Parathyroid adenoma (tissue), 2 donors: Measurements from ENCODE around the gene VAX1.
A peak's percentile ranks its signal among the peaks of the same experiment; 100 is the strongest.

Source experiments
- H2AFZ ChIP-seq: fragments of 300-600 bp; sonication (generic); one replicate; pipeline ENCODE4 v1.7.0; 2017; ENCODE audit warnings: antibody characterized with exemption, mild to moderate bottlenecking
- H3K27ac ChIP-seq: fragments of 300-600 bp; sonication (generic); one replicate; pipeline ENCODE4 v1.7.0; 2017
- H3K27me3 ChIP-seq: fragments of 300-600 bp; sonication (generic); one replicate; pipeline ENCODE4 v1.7.0; 2017; ENCODE audit warnings: low read length; ENCODE audit not compliant: control insufficient read depth, insufficient read depth
- H3K36me3 ChIP-seq: fragments of 300-600 bp; sonication (generic); one replicate; pipeline ENCODE4 v1.7.0; 2017; ENCODE audit warnings: low read length; ENCODE audit not compliant: control insufficient read depth, insufficient read depth
- H3K4me1 ChIP-seq: fragments of 300-600 bp; sonication (generic); one replicate; pipeline ENCODE4 v1.7.0; 2017; ENCODE audit warnings: control low read depth
- H3K4me2 ChIP-seq: fragments of 300-600 bp; sonication (generic); one replicate; pipeline ENCODE4 v1.7.0; 2017; ENCODE audit warnings: low read length
- H3K4me3 ChIP-seq: fragments of 300-600 bp; sonication (generic); one replicate; pipeline ENCODE4 v1.7.0; 2017; ENCODE audit warnings: low read depth, low read length
- H3K79me2 ChIP-seq: fragments of 300-600 bp; sonication (generic); one replicate; pipeline ENCODE4 v1.7.0; 2017; ENCODE audit warnings: control low read depth
- H3K9ac ChIP-seq: fragments of 300-600 bp; sonication (generic); one replicate; pipeline ENCODE4 v1.7.0; 2017; ENCODE audit warnings: mild to moderate bottlenecking
- H3K9me3 ChIP-seq: fragments of 300-600 bp; sonication (generic); one replicate; pipeline ENCODE4 v1.7.0; 2017; ENCODE audit warnings: low read length; ENCODE audit not compliant: control insufficient read depth
- TF ChIP-seq, protein P1 (sequence below): fragments of 300-600 bp; sonication (generic); IDR thresholded peaks from one replicate; pipeline ENCODE4 v1.7.0; 2017; ENCODE audit warnings: antibody characterized with exemption, mild to moderate bottlenecking
- donor health status: primary hyperparathyroidism.

Gene VAX1

DNA sequence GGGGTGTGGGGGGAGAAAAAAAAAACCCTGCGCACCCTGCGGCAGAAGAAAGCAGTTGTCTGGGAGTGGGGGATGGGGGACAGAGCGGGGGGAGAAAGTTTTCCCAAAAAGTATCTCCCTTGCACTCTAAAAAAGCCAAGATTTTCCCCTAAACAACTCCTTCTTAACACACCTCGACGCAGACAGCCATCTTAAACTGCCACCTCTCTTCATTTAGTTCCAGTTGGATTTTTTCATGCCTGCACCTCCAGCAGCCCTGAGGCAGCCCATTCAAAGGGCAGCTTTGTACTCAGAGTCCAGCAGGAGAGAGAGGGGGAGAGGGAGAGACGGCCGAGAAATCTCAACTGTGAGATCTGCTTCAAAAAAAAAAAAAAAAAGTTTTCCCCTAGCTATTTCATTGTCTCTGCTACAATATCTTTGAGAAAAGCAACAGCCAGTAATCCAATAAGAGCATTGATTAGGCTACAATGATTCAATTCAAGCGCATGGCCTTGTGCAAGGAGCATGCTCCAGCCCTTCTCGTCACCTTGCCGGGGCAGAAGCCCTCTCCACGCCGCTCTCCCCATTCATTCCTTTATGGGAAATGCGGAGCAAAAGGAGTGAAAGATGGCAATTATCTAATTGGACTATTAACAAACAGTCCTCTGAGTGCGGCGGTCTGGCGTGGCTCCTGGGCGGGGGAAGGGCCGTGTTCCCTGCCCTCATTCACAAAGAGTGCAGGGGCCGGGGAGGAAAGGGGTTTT lies 939 bp upstream of the VAX1 start:
- peaks cover 27% of the 10 kb centered on the region for H3K27me3 ChIP-seq
- H3K4me1 ChIP-seq = no peaks in the 10 kb centered on the region
- no peak overlapping the region for H3K27ac ChIP-seq
- no peak overlapping the region for H3K4me3 ChIP-seq
- H2AFZ ChIP-seq = no peak overlapping the region
- H3K79me2 ChIP-seq = no peaks in the 10 kb centered on the region
- TF ChIP-seq, protein P1, sequence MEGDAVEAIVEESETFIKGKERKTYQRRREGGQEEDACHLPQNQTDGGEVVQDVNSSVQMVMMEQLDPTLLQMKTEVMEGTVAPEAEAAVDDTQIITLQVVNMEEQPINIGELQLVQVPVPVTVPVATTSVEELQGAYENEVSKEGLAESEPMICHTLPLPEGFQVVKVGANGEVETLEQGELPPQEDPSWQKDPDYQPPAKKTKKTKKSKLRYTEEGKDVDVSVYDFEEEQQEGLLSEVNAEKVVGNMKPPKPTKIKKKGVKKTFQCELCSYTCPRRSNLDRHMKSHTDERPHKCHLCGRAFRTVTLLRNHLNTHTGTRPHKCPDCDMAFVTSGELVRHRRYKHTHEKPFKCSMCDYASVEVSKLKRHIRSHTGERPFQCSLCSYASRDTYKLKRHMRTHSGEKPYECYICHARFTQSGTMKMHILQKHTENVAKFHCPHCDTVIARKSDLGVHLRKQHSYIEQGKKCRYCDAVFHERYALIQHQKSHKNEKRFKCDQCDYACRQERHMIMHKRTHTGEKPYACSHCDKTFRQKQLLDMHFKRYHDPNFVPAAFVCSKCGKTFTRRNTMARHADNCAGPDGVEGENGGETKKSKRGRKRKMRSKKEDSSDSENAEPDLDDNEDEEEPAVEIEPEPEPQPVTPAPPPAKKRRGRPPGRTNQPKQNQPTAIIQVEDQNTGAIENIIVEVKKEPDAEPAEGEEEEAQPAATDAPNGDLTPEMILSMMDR = no peak
- no peak overlapping the region for H3K4me2 ChIP-seq
- no peak overlapping the region for H3K9ac ChIP-seq
- H3K9me3 ChIP-seq = no peaks in the 10 kb centered on the region
- H3K36me3 ChIP-seq = no peaks in the 10 kb centered on the region

GRCh38 chr10:117137031-117137910 lies 799 bp downstream of the VAX1 start:
- H3K9ac ChIP-seq = no peak overlapping the region
- H3K36me3 ChIP-seq = no peaks in the 10 kb centered on the region
- peaks cover 38% of the 10 kb centered on the region for H3K27me3 ChIP-seq
- H3K4me1 ChIP-seq = no peaks in the 10 kb centered on the region
- no peaks in the 10 kb centered on the region for H3K9me3 ChIP-seq
- no peak overlapping the region for H3K27ac ChIP-seq
- H3K79me2 ChIP-seq = no peaks in the 10 kb centered on the region
- peak overlapping the region; percentile 19 for H2AFZ ChIP-seq
- peak overlapping the region; percentile 69 for H3K4me2 ChIP-seq
- TF ChIP-seq, protein P1 = no peak
- H3K4me3 ChIP-seq = peak overlapping the region; percentile 9

DNA sequence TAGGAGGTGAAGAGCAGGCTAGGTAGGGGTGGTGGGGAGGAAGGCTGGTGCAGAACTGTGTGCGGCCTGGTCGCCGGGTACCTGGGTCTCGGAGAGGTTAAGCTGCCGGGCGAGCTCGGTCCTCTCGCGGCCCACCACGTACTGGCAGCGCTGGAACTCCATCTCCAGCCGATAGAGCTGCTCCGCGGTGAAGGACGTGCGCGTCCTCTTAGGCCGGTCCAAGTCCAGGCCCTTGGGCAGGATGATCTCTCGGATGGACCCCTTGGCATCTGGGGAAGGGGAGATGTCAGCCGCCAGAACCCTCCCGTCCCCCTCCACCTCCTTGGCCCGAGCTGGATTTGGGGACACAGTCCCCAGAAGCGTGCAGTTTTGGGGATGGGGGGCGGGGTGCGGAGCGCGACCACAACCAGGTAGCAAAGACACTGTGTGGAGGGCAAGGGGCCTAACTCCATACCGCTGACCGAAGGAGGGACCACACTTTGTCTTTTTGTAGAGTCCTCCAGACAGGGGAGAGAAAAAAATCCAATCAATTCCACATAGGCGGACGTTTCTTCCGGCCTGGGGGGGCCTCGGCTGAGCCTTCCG lies 1.6 kb downstream of the VAX1 start:
- no peak overlapping the region for H3K27ac ChIP-seq
- no peak overlapping the region for H2AFZ ChIP-seq
- H3K9ac ChIP-seq = no peak overlapping the region
- TF ChIP-seq, protein P1 = no peak
- H3K4me1 ChIP-seq = no peaks in the 10 kb centered on the region
- H3K9me3 ChIP-seq = no peaks in the 10 kb centered on the region
- H3K36me3 ChIP-seq = no peaks in the 10 kb centered on the region
- no peak overlapping the region for H3K4me3 ChIP-seq
- no peaks in the 10 kb centered on the region for H3K79me2 ChIP-seq
- H3K4me2 ChIP-seq = peak overlapping the region; percentile 69
- H3K27me3 ChIP-seq = peaks cover 32% of the 10 kb centered on the region

DNA sequence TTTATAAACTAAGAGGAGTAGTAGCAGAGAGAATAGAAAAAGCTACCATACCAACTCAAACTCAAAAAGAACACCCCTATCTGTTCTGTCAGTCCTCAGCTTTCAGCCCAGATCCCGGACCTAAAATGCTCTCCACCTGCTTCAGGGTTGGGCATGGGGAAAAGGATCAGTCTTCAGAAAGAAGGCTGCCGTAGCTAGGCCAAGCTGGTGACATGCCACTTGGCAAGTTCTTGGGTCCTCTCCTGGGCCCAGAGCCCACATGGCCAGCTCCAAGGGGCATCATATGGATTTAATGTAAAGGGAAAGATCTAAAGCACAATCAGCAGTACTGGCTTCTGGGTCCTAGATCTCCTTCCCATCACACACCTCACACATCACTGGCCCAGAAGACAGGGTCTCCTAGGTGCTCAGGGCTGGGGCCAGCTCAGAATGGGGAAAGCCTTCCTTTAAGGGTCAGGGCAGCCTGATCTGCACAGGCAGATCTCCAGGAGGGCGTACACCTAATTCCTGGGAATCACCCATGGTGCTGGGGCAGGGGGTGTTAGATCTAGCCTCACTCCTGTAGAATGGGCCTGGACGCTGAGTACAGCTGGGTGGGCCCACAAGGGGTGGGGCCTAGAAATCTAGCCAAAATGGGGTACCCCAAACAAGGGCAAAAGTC lies 2.5 kb downstream of the VAX1 start:
- no peak overlapping the region for H3K4me3 ChIP-seq
- H3K4me2 ChIP-seq = no peak overlapping the region
- H3K9me3 ChIP-seq = no peaks in the 10 kb centered on the region
- H2AFZ ChIP-seq = no peak overlapping the region
- no peaks in the 10 kb centered on the region for H3K79me2 ChIP-seq
- H3K4me1 ChIP-seq = no peaks in the 10 kb centered on the region
- H3K9ac ChIP-seq = no peak overlapping the region
- H3K36me3 ChIP-seq = no peaks in the 10 kb centered on the region
- peaks cover 30% of the 10 kb centered on the region for H3K27me3 ChIP-seq
- no peak overlapping the region for H3K27ac ChIP-seq
- TF ChIP-seq, protein P1 = no peak
